ENCODE results near the gene PRPF39.
"Not testable (repeated sequence)": the region's sequence is repeated elsewhere in the genome, so short reads cannot be mapped to it uniquely, and the experiment has no call there.

PRPF39 gene

GRCh38 chr14:45135156-45135555, 51.2 kb downstream of the PRPF39 start:
- DNase-seq (ENCODE audit: low read depth in 2 of 3, low spot score in 1 of 3): no peak

- peak; percentile 80 to 85 (median 80) for DNase-seq (ENCODE audit: low read depth in 2 of 3, low spot score in 1 of 3)
Measured at GRCh38 chr14:45135659-45136395, 51.9 kb downstream of the PRPF39 start, which contains the start of gene FANCM. FANCM (plus strand) TSS chr14:45135930; CDS start chr14:45136032, 102 bp downstream.

GRCh38 chr14:45136399-45136798, 52.5 kb downstream of the PRPF39 start:
- no peak for DNase-seq (ENCODE audit: low read depth in 2 of 3, low spot score in 1 of 3)

GRCh38 chr14:45140661-45141187, 56.8 kb downstream of the PRPF39 start:
- DNase-seq (ENCODE audit: low read depth in 2 of 3, low spot score in 1 of 3): no peak

- DNase-seq (ENCODE audit: low read depth in 2 of 3, low spot score in 1 of 3): not testable (repeated sequence)
Measured at GRCh38 chr14:45142083-45142482, 58.2 kb downstream of the PRPF39 start.

GRCh38 chr14:45144658-45145057, 60.7 kb downstream of the PRPF39 start:
- no peak for DNase-seq (ENCODE audit: low read depth in 2 of 3, low spot score in 1 of 3)

GRCh38 chr14:45145214-45145613, 61.3 kb downstream of the PRPF39 start:
- DNase-seq (ENCODE audit: low read depth in 2 of 3, low spot score in 1 of 3): no peak

GRCh38 chr14:45149602-45150001, 65.7 kb downstream of the PRPF39 start:
- DNase-seq (ENCODE audit: low read depth in 2 of 3, low spot score in 1 of 3): no peak

GRCh38 chr14:45150386-45150890, 66.5 kb downstream of the PRPF39 start:
- no peak for DNase-seq (ENCODE audit: low read depth in 2 of 3, low spot score in 1 of 3)

- no peak for DNase-seq (ENCODE audit: low read depth in 2 of 3, low spot score in 1 of 3)
Measured at GRCh38 chr14:45156067-45156466, 72.2 kb downstream of the PRPF39 start.

Measured in stimulated activated CD4-positive, alpha-beta T cell treated with anti-CD3 and anti-CD28 coated beads, Interleukin-12 subunit alpha, Interleukin-12 subunit beta, amount 100 ng/mL, for 48 hours (primary cell).